Keratinocyte (primary cell): Measurements from ENCODE around the gene ZNF787.

Experiments used
- CTCF ChIP-seq, 3 experiments: IDR thresholded peaks in 1 of 3; conservative IDR thresholded peaks in 1 of 3; optimal IDR thresholded peaks in 1 of 3; 2 replicates in 2 of 3; 3 replicates in 1 of 3; pipeline versions ENCODE3 to v1.5.1; 2011; ENCODE audit warnings: low read length in 3 of 3, mild to moderate bottlenecking in 3 of 3, moderate library complexity in 2 of 3, control low read depth in 1 of 3, inconsistent platforms in 1 of 3; ENCODE audit not compliant: insufficient read depth in 2 of 3; ENCODE audit errors: extremely low read depth in 1 of 3
- EZH2 ChIP-seq: IDR thresholded peaks from one replicate; pipeline ENCODE4 v1.6.1; 2012; ENCODE audit warnings: inconsistent platforms, mild to moderate bottlenecking, low read length, moderate library complexity

GRCh38 chr19:56170261-56170660 is 49.2 kb upstream of the ZNF787 start:
- TF ChIP-seq CTCF (optimal IDR thresholded peaks at IDR 0.05 in 1 of 3, IDR thresholded peaks at IDR 0.05 in 1 of 3, conservative IDR thresholded peaks at IDR 0.05 in 1 of 3; ENCODE audit: extremely low read depth in 1 of 3, insufficient read depth in 2 of 3, low read length in 3 of 3) (no peak), EZH2 (no peak)
